Stomach (tissue), 4 donors: ENCODE measurements around the gene MTG1.

ENCODE experiments used
- EP300 ChIP-seq: sonication (generic); formaldehyde crosslinking; IDR thresholded peaks from one replicate; pipeline ENCODE4 v1.6.1; 2017; ENCODE audit warnings: antibody characterized with exemption
- POLR2A ChIP-seq, 4 donors: fragments of 450-650 bp; IDR thresholded peaks; one replicate each; pipeline ENCODE4 v1.6.1; 2016; ENCODE audit warnings: antibody characterized with exemption in 4 of 4, control low read depth in 2 of 4, mild to moderate bottlenecking in 1 of 4, moderate library complexity in 1 of 4
- POLR2AphosphoS5 ChIP-seq, 3 donors: sonication (generic); formaldehyde crosslinking; IDR thresholded peaks; one replicate each; pipeline ENCODE4 v1.6.1; 2016; ENCODE audit warnings: antibody characterized with exemption in 3 of 3
- TF ChIP-seq, protein P1 (sequence below), 7 experiments: fragments of 450-650 bp in 4 of 7; fragments of 200-600 bp in 3 of 7; sonication (generic) in 3 of 7; IDR thresholded peaks; one replicate each; pipeline ENCODE4 v1.5.1; 2016 to 2019; ENCODE audit warnings: antibody characterized with exemption in 7 of 7, control low read depth in 2 of 7, mild to moderate bottlenecking in 1 of 7

DNA sequence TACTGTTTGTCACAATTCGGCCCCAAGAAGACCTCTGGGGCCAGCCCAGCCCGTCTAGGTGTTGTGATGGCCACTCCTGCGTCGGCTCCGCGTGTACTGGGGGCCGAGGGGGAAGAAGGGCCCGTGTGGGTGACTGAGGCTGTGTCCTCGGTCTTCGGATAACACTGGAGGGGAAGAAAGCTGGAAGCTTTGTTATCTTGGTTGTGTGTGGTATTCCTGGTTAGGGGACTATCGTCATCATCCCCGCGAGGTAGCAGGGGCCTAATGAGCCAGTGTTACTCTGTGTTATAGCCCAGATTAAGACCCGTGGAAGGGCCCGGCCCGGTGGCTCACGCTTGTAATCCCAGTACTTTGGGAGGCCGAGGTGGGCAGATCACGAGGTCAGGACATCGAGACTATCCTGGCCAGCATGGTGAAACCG is 854 bp downstream of the MTG1 start:
- TF ChIP-seq, protein P1, sequence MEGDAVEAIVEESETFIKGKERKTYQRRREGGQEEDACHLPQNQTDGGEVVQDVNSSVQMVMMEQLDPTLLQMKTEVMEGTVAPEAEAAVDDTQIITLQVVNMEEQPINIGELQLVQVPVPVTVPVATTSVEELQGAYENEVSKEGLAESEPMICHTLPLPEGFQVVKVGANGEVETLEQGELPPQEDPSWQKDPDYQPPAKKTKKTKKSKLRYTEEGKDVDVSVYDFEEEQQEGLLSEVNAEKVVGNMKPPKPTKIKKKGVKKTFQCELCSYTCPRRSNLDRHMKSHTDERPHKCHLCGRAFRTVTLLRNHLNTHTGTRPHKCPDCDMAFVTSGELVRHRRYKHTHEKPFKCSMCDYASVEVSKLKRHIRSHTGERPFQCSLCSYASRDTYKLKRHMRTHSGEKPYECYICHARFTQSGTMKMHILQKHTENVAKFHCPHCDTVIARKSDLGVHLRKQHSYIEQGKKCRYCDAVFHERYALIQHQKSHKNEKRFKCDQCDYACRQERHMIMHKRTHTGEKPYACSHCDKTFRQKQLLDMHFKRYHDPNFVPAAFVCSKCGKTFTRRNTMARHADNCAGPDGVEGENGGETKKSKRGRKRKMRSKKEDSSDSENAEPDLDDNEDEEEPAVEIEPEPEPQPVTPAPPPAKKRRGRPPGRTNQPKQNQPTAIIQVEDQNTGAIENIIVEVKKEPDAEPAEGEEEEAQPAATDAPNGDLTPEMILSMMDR (IDR thresholded peaks at IDR 0.05), result no peak
- no peak for TF ChIP-seq POLR2A (IDR thresholded peaks at IDR 0.05)
- no peak for TF ChIP-seq POLR2AphosphoS5 (IDR thresholded peaks at IDR 0.05)
- TF ChIP-seq EP300, result no peak
